Measurements from ENCODE around the gene CTNNA1.

Gene CTNNA1

GRCh38 chr5:138929571-138929955 lies 176.3 kb downstream of the CTNNA1 start:
- DNase-seq (ENCODE audit: low read depth, low spot score), result no peak

- DNase-seq (ENCODE audit: low read depth, low spot score), result no peak
Observed at GRCh38 chr5:138930371-138931097, 177.3 kb downstream of the CTNNA1 start.

- peak; percentile 38 for DNase-seq (ENCODE audit: low read depth, low spot score)
Observed at GRCh38 chr5:138932171-138932810, 179.1 kb downstream of the CTNNA1 start.

GRCh38 chr5:138933522-138934290 lies 180.5 kb downstream of the CTNNA1 start:
- DNase-seq (ENCODE audit: low read depth, low spot score), result no peak

- DNase-seq (ENCODE audit: low read depth, low spot score), result no peak
Observed at GRCh38 chr5:138934971-138935370, 181.7 kb downstream of the CTNNA1 start.

GRCh38 chr5:138935466-138935865 lies 182.2 kb downstream of the CTNNA1 start:
- no peak for DNase-seq (ENCODE audit: low read depth, low spot score)

GRCh38 chr5:138936225-138936967 lies 183.2 kb downstream of the CTNNA1 start:
- DNase-seq (ENCODE audit: low read depth, low spot score), result no peak

GRCh38 chr5:138936968-138937345 lies 183.7 kb downstream of the CTNNA1 start:
- no peak for DNase-seq (ENCODE audit: low read depth, low spot score)

- DNase-seq (ENCODE audit: low read depth, low spot score), result no peak
Observed at GRCh38 chr5:138937392-138938387, 184.5 kb downstream of the CTNNA1 start.

- no peak for DNase-seq (ENCODE audit: low read depth, low spot score)
Observed at GRCh38 chr5:138938526-138938925, 185.3 kb downstream of the CTNNA1 start.

GRCh38 chr5:138942066-138942465 lies 188.8 kb downstream of the CTNNA1 start:
- DNase-seq (ENCODE audit: low read depth, low spot score), result no peak

GRCh38 chr5:138942861-138943260 lies 189.6 kb downstream of the CTNNA1 start:
- DNase-seq (ENCODE audit: low read depth, low spot score), result no peak

- no peak for DNase-seq (ENCODE audit: low read depth, low spot score)
Observed at GRCh38 chr5:138943599-138944173, 190.5 kb downstream of the CTNNA1 start.

- no peak for DNase-seq (ENCODE audit: low read depth, low spot score)
Observed at GRCh38 chr5:138944527-138945322, 191.5 kb downstream of the CTNNA1 start.

GRCh38 chr5:138945421-138946240 lies 192.4 kb downstream of the CTNNA1 start:
- DNase-seq (ENCODE audit: low read depth, low spot score), result no peak

GRCh38 chr5:138946241-138946623 lies 193.0 kb downstream of the CTNNA1 start:
- DNase-seq (ENCODE audit: low read depth, low spot score), result no peak

GRCh38 chr5:138946831-138947560 lies 193.8 kb downstream of the CTNNA1 start:
- DNase-seq (ENCODE audit: low read depth, low spot score), result no peak

- DNase-seq (ENCODE audit: low read depth, low spot score), result no peak
Observed at GRCh38 chr5:138947780-138948179, 194.6 kb downstream of the CTNNA1 start.

Measured in iPS DF 19.7 (cell line).